Muscle of leg (tissue), 11 donors: ENCODE results near the gene TMED6. TPM values are rescaled to one million over a fixed set of nuclear protein-coding genes. Genes with fewer than 3 reads are reported as not detected.
"Not testable (repeated sequence)": the region's sequence is repeated elsewhere in the genome, so short reads cannot be mapped to it uniquely, and the experiment has no call there.

ENCODE experiments used
- DNase-seq: peaks from one replicate; pipeline ENCODE4 v3.0.0; 2013
- H3K27ac ChIP-seq: one replicate; pipeline ENCODE4 v1.5.1; 2013; ENCODE audit warnings: mild to moderate bottlenecking, low read length, control low read depth
- H3K27me3 ChIP-seq: one replicate; pipeline ENCODE4 v1.6.1; 2013; ENCODE audit warnings: low read length; ENCODE audit not compliant: control insufficient read depth, insufficient read depth
- H3K36me3 ChIP-seq: one replicate; pipeline ENCODE4 v1.6.1; 2013; ENCODE audit warnings: low read length; ENCODE audit not compliant: control insufficient read depth, insufficient read depth
- H3K4me1 ChIP-seq: one replicate; pipeline ENCODE4 v1.6.1; 2013; ENCODE audit warnings: low read length; ENCODE audit not compliant: control insufficient read depth, insufficient read depth
- H3K4me3 ChIP-seq: one replicate; pipeline ENCODE4 v1.5.1; 2013; ENCODE audit warnings: low read length, control low read depth
- H3K9me3 ChIP-seq: replicated peaks from 2 replicates; pipeline ENCODE4 v1.6.1; 2013; ENCODE audit warnings: low read depth, low read length; ENCODE audit not compliant: control insufficient read depth
- WGBS: methylation state at CpG from one replicate; pipeline ENCODE4 v1.1.5; 2013; ENCODE audit warnings: missing lambda C conversion rate; ENCODE audit not compliant: insufficient coverage; 5-methylcytosine and 5-hydroxymethylcytosine counted together
- polyA plus RNA-seq, 8 donors: library from polyadenylated mRNA; unstranded; fragments of 120-200 nt; gene quantifications; one replicate each; pipeline versions ENCODE4 v1.2.1 to v1.2.3, GENCODE V29; 2013; ENCODE audit warnings: inconsistent platforms in 1 of 8, low replicate concordance in 1 of 8; ENCODE audit not compliant: insufficient read length in 8 of 8, insufficient read depth in 1 of 8
- total RNA-seq: library from RNA; stranded (reverse); fragments of 120-200 nt; gene quantifications from one replicate; pipeline ENCODE4 v1.2.4, GENCODE V29; 2013

Gene TMED6
- total and polyA plus RNA-seq, 9 donors = 0.22 to 1.7 (median 1.2) TPM

DNA sequence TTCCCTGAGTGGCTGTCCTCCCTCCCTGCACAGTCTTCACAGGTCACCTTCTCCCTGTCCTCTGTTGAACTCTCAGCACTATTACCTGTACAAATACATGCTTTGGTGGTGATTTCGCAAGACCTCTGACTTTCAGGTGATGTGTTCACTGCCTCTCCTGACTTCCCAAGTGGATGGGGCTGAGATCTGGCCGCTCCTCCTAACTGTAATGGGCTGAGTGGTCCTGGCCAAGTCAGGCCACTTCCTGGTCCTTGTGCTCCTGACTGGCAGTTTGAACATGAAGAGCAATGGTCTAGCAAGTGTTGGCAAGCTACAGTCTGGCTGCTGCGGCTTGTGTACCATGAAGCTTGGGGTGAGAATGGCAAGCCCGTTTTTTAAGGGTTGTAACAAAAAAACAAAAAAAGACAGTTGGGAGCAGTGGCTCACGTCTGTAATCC, 11.7 kb upstream of the TMED6 start:
- Histone ChIP-seq H3K27me3 (no peaks in the 10 kb centered on the region), H3K9me3 (no peaks in the 10 kb centered on the region), H3K4me1 (no peaks in the 10 kb centered on the region), H3K4me3 (no peak overlapping the region), H3K27ac (no peak overlapping the region), H3K36me3 (peaks cover 67% of the 10 kb centered on the region)
- WGBS = 86% methylated on average over 5 of the region's 5 CpGs
- DNase-seq = no peak

DNA sequence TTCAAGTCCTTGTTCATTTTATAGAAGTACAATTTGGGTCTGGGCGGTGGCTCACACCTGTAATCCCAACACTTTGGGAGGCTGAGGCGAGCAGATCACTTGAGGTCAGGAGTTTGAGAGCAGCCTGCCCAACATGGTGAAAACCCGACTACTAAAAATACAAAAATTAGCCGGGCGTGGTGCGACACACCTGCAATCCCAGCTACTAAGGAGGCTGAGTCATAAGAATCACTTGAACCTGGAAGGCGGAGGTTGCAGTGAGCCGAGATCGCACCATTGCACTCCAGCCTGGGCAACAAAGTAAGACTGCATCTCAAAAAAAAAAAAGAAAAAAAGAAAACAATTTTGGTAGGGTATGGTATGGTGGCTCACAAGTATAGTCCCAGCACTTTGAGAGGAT, 8.5 kb upstream of the TMED6 start:
- 93% methylated on average over 5 of the region's 9 CpGs for whole genome bisulfite sequencing
- H3K9me3 ChIP-seq, H3K27ac ChIP-seq, H3K4me3 ChIP-seq, H3K4me1 ChIP-seq, DNase-seq, H3K27me3 ChIP-seq: not testable (repeated sequence)
- H3K36me3 ChIP-seq = peaks cover 46% of the 10 kb centered on the region

DNA sequence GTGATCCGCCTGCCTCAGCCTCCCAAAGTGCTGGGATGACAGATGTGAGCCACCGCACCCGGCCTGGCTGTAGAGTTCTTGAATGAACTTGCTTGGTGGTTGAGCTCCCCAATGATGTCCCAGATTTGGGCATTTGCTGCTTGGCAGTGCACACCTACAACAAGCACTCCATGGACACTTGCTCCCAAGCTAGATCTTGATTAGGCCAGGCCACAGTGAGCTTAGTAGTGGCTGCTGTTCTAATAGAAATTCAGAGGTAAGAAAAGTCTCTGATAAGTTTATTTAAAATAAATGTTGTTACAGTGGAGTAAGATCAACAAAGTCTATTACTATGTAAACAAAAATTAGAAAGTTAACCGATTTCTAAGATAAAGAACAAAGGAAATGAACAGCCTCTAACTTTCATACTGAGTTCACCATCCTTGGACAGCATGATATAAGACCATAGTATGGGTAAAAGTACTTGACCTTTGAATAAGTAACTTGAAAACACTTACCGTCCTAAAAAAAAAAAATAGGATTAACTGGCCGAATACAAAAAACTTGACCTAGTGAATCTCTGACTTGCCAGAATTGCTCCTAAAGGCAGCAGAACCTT, 951 bp downstream of the TMED6 start:
- 100% methylated on average over 3 of the region's 6 CpGs for WGBS
- H3K36me3 ChIP-seq = peaks cover 26% of the 10 kb centered on the region
- no peak for DNase-seq
- H3K4me3 ChIP-seq = no peak overlapping the region
- H3K27ac ChIP-seq = no peak overlapping the region
- no peaks in the 10 kb centered on the region for H3K4me1 ChIP-seq
- H3K9me3 ChIP-seq = no peaks in the 10 kb centered on the region
- H3K27me3 ChIP-seq = no peaks in the 10 kb centered on the region

DNA sequence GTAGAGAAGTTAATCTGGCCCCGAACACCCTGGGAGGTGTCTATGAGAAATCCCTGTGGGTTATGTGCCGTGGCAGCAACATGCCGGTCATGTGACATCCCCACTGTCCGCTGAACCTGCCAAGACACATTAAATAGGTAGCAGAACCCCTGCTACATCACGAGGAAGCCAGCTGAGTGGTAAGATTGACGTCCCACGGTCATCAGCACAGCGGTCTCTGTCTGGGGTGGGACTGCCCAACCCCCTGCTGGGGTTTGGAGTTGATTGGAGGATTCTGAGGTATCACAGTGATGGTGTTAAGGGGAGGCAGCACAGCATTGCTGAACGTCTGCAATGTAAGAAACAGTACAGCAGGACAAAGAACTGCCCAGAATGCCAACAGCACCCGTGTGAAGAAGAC, 2.0 kb downstream of the TMED6 start:
- DNase-seq = no peak
- H3K27me3 ChIP-seq = no peaks in the 10 kb centered on the region
- H3K36me3 ChIP-seq = peaks cover 21% of the 10 kb centered on the region
- 78% methylated on average over 8 of the region's 10 CpGs for WGBS
- H3K4me1 ChIP-seq = no peaks in the 10 kb centered on the region
- H3K4me3 ChIP-seq = no peak overlapping the region
- H3K9me3 ChIP-seq = no peaks in the 10 kb centered on the region
- no peak overlapping the region for H3K27ac ChIP-seq

DNA sequence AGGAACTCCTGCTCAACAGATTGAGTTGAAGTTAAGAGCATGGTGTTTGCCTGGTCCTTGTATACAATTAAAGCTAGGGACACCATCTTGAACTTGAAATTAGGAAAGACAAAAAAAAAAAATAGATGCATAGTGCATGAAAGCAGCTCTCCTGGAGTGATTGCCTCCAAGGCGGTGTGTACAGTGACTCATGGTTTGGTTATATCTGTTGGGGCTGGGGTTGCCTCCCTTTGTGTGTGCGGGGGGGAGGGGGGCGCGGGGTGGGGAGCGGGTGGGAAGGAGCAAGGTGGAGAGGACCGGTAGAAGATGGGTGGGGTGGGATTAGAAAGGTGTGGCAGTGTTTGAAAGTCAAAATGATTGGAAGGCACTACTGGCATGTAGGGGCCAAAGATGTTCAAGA, 3.4 kb downstream of the TMED6 start:
- Histone ChIP-seq H3K36me3 (peaks cover 27% of the 10 kb centered on the region), H3K4me3 (no peak overlapping the region), H3K9me3 (no peaks in the 10 kb centered on the region), H3K4me1 (no peaks in the 10 kb centered on the region), H3K27me3 (no peaks in the 10 kb centered on the region), H3K27ac (no peak overlapping the region)
- WGBS = 88% methylated on average over 1 of the region's 6 CpGs
- DNase-seq = no peak

DNA sequence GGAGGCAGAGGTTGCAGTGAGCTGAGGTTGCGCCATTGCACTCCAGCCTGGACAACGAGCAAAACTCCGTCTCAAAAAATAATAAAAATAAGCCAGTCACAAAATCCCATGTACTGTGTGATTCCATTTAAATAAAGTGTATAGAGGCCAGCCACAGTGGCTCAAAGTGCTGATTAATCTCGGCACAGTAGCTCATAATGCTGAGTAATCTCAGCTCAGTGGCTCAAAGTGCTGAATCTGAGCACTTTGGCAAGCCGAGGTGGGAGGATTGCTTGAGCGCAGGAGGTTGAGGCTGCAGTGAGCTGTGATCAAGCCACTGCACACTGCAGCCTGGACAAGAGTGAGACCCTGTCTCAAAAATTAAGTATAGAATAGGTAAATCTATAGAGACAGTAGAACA, 4.9 kb downstream of the TMED6 start:
- Histone ChIP-seq H3K4me1 (no peaks in the 10 kb centered on the region), H3K27ac (no peak overlapping the region), H3K4me3 (no peak overlapping the region), H3K36me3 (peaks cover 24% of the 10 kb centered on the region), H3K9me3 (no peaks in the 10 kb centered on the region), H3K27me3 (no peaks in the 10 kb centered on the region)
- WGBS = 89% methylated on average over 3 of the region's 6 CpGs
- DNase-seq = no peak

DNA sequence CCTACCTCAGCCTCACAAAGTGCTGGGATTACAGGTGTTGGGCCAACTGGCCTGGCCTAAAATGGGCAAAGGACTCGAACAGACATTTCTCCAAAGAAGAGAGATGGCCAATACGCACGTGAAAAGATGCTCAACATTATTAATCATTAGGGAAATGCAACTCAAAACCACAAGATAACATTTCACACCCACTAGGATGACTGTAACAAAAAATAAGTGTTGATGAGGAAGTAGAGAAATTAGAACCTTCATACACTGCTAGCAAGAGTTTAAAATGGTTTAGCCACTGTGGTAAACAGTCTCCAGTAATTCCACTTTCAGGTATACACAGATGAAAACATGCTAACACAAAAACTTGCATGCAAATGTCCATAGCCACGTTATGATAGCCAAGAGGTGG, 5.7 kb downstream of the TMED6 start:
- peaks cover 24% of the 10 kb centered on the region for H3K36me3 ChIP-seq
- DNase-seq = no peak
- H3K27me3 ChIP-seq = no peaks in the 10 kb centered on the region
- no peaks in the 10 kb centered on the region for H3K4me1 ChIP-seq
- 100% methylated on average over 1 of the region's 4 CpGs for WGBS
- H3K27ac ChIP-seq = no peak overlapping the region
- no peak overlapping the region for H3K4me3 ChIP-seq
- no peaks in the 10 kb centered on the region for H3K9me3 ChIP-seq

DNA sequence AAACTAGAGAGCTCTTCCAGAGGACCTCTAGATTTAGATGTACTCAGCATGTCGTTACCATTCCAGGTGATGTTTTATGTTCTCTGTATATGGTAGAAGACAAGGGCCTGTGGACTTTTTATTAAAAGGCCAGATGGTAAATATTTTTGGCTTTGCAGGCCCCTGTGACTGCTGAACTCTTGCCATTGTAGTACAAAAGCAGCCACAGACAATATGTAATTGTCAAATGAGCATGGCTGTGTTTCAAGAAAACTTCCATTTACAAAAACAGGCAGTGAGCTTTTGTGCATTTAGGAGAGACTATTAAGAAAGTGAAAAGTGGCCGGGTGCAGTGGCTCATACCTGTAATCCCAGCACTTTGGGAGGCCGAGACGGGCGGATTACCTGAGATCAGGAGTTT, 7.4 kb downstream of the TMED6 start:
- no peaks in the 10 kb centered on the region for H3K9me3 ChIP-seq
- peaks cover 23% of the 10 kb centered on the region for H3K36me3 ChIP-seq
- DNase-seq = no peak
- WGBS = no CpG with 5 or more reads among the region's 5 CpGs
- H3K27me3 ChIP-seq = no peaks in the 10 kb centered on the region
- H3K4me1 ChIP-seq = peaks cover 8% of the 10 kb centered on the region
- H3K4me3 ChIP-seq = no peak overlapping the region
- no peak overlapping the region for H3K27ac ChIP-seq

DNA sequence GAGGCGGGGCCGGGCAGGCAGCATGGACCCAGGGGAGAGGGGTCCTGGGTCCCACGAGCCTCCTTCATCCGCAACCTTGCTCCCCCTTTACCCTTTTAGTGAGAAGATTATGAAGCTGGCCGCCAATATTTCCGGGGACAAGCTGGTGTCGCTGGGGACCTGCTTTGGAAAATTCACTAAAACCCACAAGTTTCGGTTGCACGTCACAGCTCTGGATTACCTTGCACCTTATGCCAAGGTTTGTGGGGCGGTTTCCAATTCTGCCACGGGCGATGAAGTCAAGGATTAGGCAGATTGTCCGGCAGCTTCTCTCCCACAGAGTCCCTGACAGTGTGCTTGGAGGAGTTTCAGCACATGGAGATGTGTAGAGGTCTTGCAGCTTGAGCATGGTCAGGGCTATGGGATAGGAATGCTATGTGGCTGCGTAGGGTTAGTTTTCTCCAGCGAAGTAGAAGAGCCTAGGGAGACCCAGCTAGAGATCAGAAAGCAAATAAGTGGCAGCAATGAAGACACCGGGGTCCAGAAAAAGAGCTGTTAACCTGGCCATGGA, 11.4 kb downstream of the TMED6 start:
- 10% methylated on average over 11 of the region's 16 CpGs for WGBS
- Histone ChIP-seq H3K27ac (peak overlapping the region; percentile 94), H3K27me3 (no peaks in the 10 kb centered on the region), H3K4me3 (peak overlapping the region; percentile 98), H3K36me3 (peaks cover 33% of the 10 kb centered on the region), H3K4me1 (peaks cover 16% of the 10 kb centered on the region), H3K9me3 (no peaks in the 10 kb centered on the region)
- no peak for DNase-seq

DNA sequence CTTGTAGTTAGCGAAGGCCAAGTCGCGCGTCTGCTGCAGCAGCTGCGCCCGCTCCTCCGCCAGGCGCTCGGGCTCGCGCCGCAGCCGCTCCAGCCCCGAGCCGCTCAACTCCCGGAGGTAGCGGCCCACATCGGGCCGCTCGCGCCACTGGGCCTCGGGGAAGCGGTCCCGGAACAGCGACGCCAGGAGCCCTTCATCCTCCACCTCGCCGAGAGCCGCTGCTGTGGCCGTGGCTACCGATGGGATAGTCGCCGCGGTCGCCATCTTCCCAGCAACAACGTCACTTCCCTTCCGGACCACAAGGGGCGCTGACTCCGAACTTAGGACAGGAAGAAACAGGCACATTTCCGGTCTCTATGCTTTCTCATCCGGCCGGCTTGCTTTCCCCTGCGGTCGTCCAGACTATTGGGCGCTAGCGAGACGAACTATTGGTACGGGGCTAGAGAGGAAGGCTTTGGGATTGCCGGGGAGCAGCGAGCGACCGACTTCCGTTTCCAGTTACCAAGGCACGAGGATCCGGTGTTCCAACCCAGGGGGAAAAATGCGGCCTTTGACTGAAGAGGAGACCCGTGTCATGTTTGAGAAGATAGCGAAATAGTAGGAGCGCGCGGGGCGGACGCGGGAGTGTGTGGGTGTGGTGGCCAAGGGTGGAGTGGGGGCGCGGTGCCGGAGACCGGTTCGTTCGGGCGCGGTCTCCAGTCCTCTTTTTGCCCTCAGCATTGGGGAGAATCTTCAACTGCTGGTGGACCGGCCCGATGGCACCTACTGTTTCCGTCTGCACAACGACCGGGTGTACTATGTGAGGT, 12.1 kb downstream of the TMED6 start, which contains the start of the genes COG8 and NIP7:
Gene COG8, minus strand, starts transcription at position 276 of the 806 bp plus-strand sequence. Its CDS starts 12 bp downstream, at position 264.
Gene NIP7, plus strand, starts transcription at position 484 of the 806 bp plus-strand sequence. Its CDS starts 58 bp downstream, at position 542.
- H3K4me1 ChIP-seq = peaks cover 16% of the 10 kb centered on the region
- H3K4me3 ChIP-seq = peak within 1 kb of the TSS; percentile 98
- H3K27me3 ChIP-seq = no peaks in the 10 kb centered on the region
- H3K36me3 ChIP-seq = peaks cover 40% of the 10 kb centered on the region
- WGBS = under 1% methylated on average over 70 of the region's 77 CpGs
- peak within 1 kb of the TSS; percentile 94 for H3K27ac ChIP-seq
- H3K9me3 ChIP-seq = no peaks in the 10 kb centered on the region
- DNase-seq = peak; percentile 100
